Measurements from ENCODE around the gene ENPP3.

ENPP3 gene

GRCh38 chr6:131640576-131640975 is 3.5 kb downstream of the ENPP3 start:
- TF ChIP-seq REST (IDR thresholded peaks at IDR 0.05; ENCODE audit: insufficient read depth in 1 of 2, low read depth in 2 of 2, low read length in 2 of 2) (no peak), SIN3A (IDR thresholded peaks at IDR 0.05; ENCODE audit: borderline replicate concordance, insufficient read depth, low read length) (no peak), POLR2AphosphoS5 (IDR thresholded peaks at IDR 0.05; ENCODE audit: low read depth, low read length) (no peak), TAF1 (IDR thresholded peaks at IDR 0.05; ENCODE audit: borderline replicate concordance, insufficient read depth, low read length) (no peak)

DNA sequence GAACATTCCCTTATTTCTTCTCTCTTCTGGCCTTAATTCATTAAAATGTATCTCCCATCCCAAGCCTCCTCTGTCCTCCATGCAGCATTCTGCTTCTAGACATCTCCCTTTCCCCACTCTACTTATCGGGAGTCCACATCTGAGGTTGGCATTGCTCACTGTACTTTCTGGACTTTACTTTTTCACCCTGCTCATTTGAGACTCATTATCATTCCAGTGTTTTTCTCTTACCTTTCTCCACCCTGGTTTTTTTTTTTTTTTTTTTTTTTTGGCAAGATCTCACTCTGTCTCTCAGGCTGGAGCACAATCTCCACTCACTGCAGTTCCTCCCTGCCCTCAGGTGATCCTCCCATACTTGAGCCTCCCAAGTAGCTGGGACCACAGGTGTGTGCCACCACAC is 4.5 kb downstream of the ENPP3 start:
- TF ChIP-seq POLR2AphosphoS5 (IDR thresholded peaks at IDR 0.05; ENCODE audit: low read depth, low read length) (no peak), FOXP2 (optimal IDR thresholded peaks at IDR 0.05; ENCODE audit: borderline replicate concordance, extremely low read depth, extremely low read length, insufficient read depth) (no peak), SIN3A (IDR thresholded peaks at IDR 0.05; ENCODE audit: borderline replicate concordance, insufficient read depth, low read length) (no peak), TAF1 (IDR thresholded peaks at IDR 0.05; ENCODE audit: borderline replicate concordance, insufficient read depth, low read length) (no peak), REST (IDR thresholded peaks at IDR 0.05; ENCODE audit: insufficient read depth in 1 of 2, low read depth in 2 of 2, low read length in 2 of 2) (no peak)

GRCh38 chr6:131642565-131642964 is 5.5 kb downstream of the ENPP3 start:
- no peak for TF ChIP-seq REST (IDR thresholded peaks at IDR 0.05; ENCODE audit: insufficient read depth in 1 of 2, low read depth in 2 of 2, low read length in 2 of 2)
- TF ChIP-seq TAF1 (IDR thresholded peaks at IDR 0.05; ENCODE audit: borderline replicate concordance, insufficient read depth, low read length), result no peak

DNA sequence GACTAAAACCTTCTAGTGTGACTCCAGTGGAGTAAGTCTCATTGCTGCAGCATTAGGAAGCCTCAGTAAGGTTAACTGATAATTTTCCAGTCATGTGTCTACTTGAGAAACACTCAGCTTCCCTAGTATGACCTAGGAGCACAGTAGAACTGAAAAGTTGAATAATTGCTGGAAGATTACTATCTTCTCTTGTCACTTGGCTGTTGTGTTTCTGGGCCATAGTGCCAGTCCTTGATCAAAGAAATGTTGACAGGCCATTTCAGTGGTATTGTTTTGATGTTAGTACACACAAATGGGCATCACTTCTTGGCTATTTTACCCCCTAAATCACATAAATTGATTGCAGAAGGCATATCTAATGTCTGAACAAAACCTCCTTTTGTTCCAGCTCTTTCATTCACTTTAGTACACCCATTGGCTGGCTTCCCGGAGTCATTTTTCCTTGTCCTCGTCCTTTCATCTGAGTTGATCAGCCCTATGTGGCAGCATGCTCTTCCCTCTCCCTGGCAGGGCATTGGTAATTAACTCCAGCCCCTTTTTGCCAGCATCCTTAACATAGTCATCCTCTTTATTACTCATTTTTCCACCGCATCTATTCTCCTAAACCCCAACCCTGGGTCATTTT is 6.0 kb downstream of the ENPP3 start:
- TF ChIP-seq REST (IDR thresholded peaks at IDR 0.05; ENCODE audit: insufficient read depth in 1 of 2, low read depth in 2 of 2, low read length in 2 of 2) (no peak), TAF1 (IDR thresholded peaks at IDR 0.05; ENCODE audit: borderline replicate concordance, insufficient read depth, low read length) (no peak), SIN3A (IDR thresholded peaks at IDR 0.05; ENCODE audit: borderline replicate concordance, insufficient read depth, low read length) (no peak), POLR2AphosphoS5 (IDR thresholded peaks at IDR 0.05; ENCODE audit: low read depth, low read length) (no peak), FOXP2 (optimal IDR thresholded peaks at IDR 0.05; ENCODE audit: borderline replicate concordance, extremely low read depth, extremely low read length, insufficient read depth) (no peak)

- no peak for TF ChIP-seq TAF1 (IDR thresholded peaks at IDR 0.05; ENCODE audit: borderline replicate concordance, insufficient read depth, low read length)
- no peak for TF ChIP-seq REST (IDR thresholded peaks at IDR 0.05; ENCODE audit: insufficient read depth in 1 of 2, low read depth in 2 of 2, low read length in 2 of 2)
- no peak for TF ChIP-seq POLR2AphosphoS5 (IDR thresholded peaks at IDR 0.05; ENCODE audit: low read depth, low read length)
- TF ChIP-seq FOXP2 (optimal IDR thresholded peaks at IDR 0.05; ENCODE audit: borderline replicate concordance, extremely low read depth, extremely low read length, insufficient read depth), result no peak
- no peak for TF ChIP-seq SIN3A (IDR thresholded peaks at IDR 0.05; ENCODE audit: borderline replicate concordance, insufficient read depth, low read length)
These were observed 6.9 kb downstream of the ENPP3 start for GRCh38 chr6:131643855-131644460.
